ENCODE measurements around the gene MIGA1.

MIGA1 gene

GRCh38 chr1:77872645-77873044 is 93.2 kb downstream of the MIGA1 start:
- TF ChIP-seq EZH2phosphoT487 (IDR thresholded peaks at IDR 0.05; ENCODE audit: borderline replicate concordance, low read length) (no peak), CTCF (IDR thresholded peaks at IDR 0.05; ENCODE audit: low read depth, low read length, poor library complexity, severe bottlenecking) (no peak)

DNA sequence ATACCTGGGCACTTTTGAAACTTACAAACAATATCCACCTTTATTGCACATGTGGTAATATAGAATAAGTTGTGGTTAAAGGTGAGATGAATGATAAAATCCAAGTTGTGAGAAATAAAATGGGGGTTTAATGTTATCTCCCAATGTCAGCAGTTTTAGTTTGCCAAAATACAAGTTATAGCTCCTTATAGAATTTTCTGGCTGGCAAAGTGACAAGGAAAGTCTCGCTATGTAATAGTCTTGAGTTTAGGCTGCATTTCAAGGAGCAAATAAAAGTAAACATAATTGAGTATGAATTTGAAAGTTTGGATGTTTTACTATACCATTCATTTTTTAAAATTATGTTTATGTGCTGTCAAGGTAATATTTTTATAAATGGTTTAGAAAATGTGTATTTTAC is 94.0 kb downstream of the MIGA1 start:
- H3K4me1 ChIP-seq (ENCODE audit: control insufficient read depth, low read length) = no peaks in the 10 kb centered on the region
- H3K27me3 ChIP-seq (ENCODE audit: control insufficient read depth, low read length) = no peaks in the 10 kb centered on the region
- no peaks in the 10 kb centered on the region for H3K9me2 ChIP-seq (replicated peaks; ENCODE audit: control insufficient read depth, low read length)
- H3K36me3 ChIP-seq (ENCODE audit: control insufficient read depth, low read length) = peaks cover 4% of the 10 kb centered on the region; the same call in 1 of the 2 replicates
- H3F3A ChIP-seq (ENCODE audit: control insufficient read depth, insufficient read depth) = no peaks in the 10 kb centered on the region
- TF ChIP-seq EZH2phosphoT487 (IDR thresholded peaks at IDR 0.05; ENCODE audit: borderline replicate concordance, low read length) = no peak
- TF ChIP-seq CTCF (IDR thresholded peaks at IDR 0.05; ENCODE audit: low read depth, low read length, poor library complexity, severe bottlenecking) = no peak
- H3K4me2 ChIP-seq (ENCODE audit: low read length) = no peak overlapping the region
- H3K27ac ChIP-seq (ENCODE audit: low read depth, low read length) = no peak overlapping the region
- H4K20me1 ChIP-seq (ENCODE audit: control insufficient read depth, insufficient read depth, low read depth, low read length) = no peaks in the 10 kb centered on the region
- H3K79me2 ChIP-seq (ENCODE audit: control insufficient read depth, low read length) = no peaks in the 10 kb centered on the region
- no peak overlapping the region for H3K4me3 ChIP-seq (ENCODE audit: low read length)
- H3K9me3 ChIP-seq (ENCODE audit: control insufficient read depth, insufficient read depth, low read length) = no peaks in the 10 kb centered on the region

More at GRCh38 chr1:77872645-77873044, 93.2 kb downstream of the MIGA1 start:
- Histone ChIP-seq H3K79me2 (ENCODE audit: control insufficient read depth, low read length) (no peaks in the 10 kb centered on the region), H3K4me2 (ENCODE audit: low read length) (no peak overlapping the region), H3F3A (ENCODE audit: control insufficient read depth, insufficient read depth) (no peaks in the 10 kb centered on the region), H3K27ac (ENCODE audit: low read depth, low read length) (no peak overlapping the region), H4K20me1 (ENCODE audit: control insufficient read depth, insufficient read depth, low read depth, low read length) (no peaks in the 10 kb centered on the region), H3K9me2 (replicated peaks; ENCODE audit: control insufficient read depth, low read length) (no peaks in the 10 kb centered on the region), H3K4me1 (ENCODE audit: control insufficient read depth, low read length) (no peaks in the 10 kb centered on the region), H3K36me3 (ENCODE audit: control insufficient read depth, low read length) (peaks cover 7% of the 10 kb centered on the region; the same call in 1 of the 2 replicates), H3K4me3 (ENCODE audit: low read length) (no peak overlapping the region), H3K27me3 (ENCODE audit: control insufficient read depth, low read length) (no peaks in the 10 kb centered on the region), H3K9me3 (ENCODE audit: control insufficient read depth, insufficient read depth, low read length) (no peaks in the 10 kb centered on the region)

GRCh38 chr1:77874804-77875445 is 95.5 kb downstream of the MIGA1 start:
- no peaks in the 10 kb centered on the region for H3K4me1 ChIP-seq (ENCODE audit: control insufficient read depth, low read length)
- H3K9me3 ChIP-seq (ENCODE audit: control insufficient read depth, insufficient read depth, low read length) = no peaks in the 10 kb centered on the region
- no peaks in the 10 kb centered on the region for H3F3A ChIP-seq (ENCODE audit: control insufficient read depth, insufficient read depth)
- H3K9me2 ChIP-seq (replicated peaks; ENCODE audit: control insufficient read depth, low read length) = no peaks in the 10 kb centered on the region
- 0 out of 2 replicates have a peak, but pooled peaks cover 2% of the 10 kb centered on the region for H3K36me3 ChIP-seq (ENCODE audit: control insufficient read depth, low read length)
- no peaks in the 10 kb centered on the region for H3K27me3 ChIP-seq (ENCODE audit: control insufficient read depth, low read length)
- TF ChIP-seq CTCF (IDR thresholded peaks at IDR 0.05; ENCODE audit: low read depth, low read length, poor library complexity, severe bottlenecking) (no peak), EZH2phosphoT487 (IDR thresholded peaks at IDR 0.05; ENCODE audit: borderline replicate concordance, low read length) (no peak)
- no peaks in the 10 kb centered on the region for H4K20me1 ChIP-seq (ENCODE audit: control insufficient read depth, insufficient read depth, low read depth, low read length)
- no peak overlapping the region for H3K4me2 ChIP-seq (ENCODE audit: low read length)
- H3K79me2 ChIP-seq (ENCODE audit: control insufficient read depth, low read length) = no peaks in the 10 kb centered on the region
- H3K27ac ChIP-seq (ENCODE audit: low read depth, low read length) = no peak overlapping the region
- no peak overlapping the region for H3K4me3 ChIP-seq (ENCODE audit: low read length)
